ENCODE results near the gene CTTNBP2NL. TPM values are rescaled to one million over a fixed set of nuclear protein-coding genes. Genes with fewer than 3 reads are reported as not detected.
A peak's percentile ranks its signal among the peaks of the same experiment; 100 is the strongest.
"Not testable (repeated sequence)": the region's sequence is repeated elsewhere in the genome, so short reads cannot be mapped to it uniquely, and the experiment has no call there.

CTTNBP2NL gene
- total RNA-seq, 4 donors from 2014 or later = 15.5 to 37.0 (median 24.6) TPM

GRCh38 chr1:112449630-112449983, 53.6 kb downstream of the CTTNBP2NL start:
- no peak for TF ChIP-seq POLR2A (IDR thresholded peaks at IDR 0.05)
- no peak for TF ChIP-seq EP300 (IDR thresholded peaks at IDR 0.05)
- no peak for TF ChIP-seq POLR2AphosphoS5 (IDR thresholded peaks at IDR 0.05)
- TF ChIP-seq CTCF (IDR thresholded peaks at IDR 0.05) = no peak
- Histone ChIP-seq H3K27ac (peak overlapping the region in 2 of 4 donors; percentile 31 to 41), H3K4me3 (no peak overlapping the region), H3K4me1 (peaks cover 8 to 67% (median 9%) of the 10 kb centered on the region in 3 donors), H3K27me3 (no peaks in the 10 kb centered on the region), H3K9me3 (no peaks in the 10 kb centered on the region), H3K36me3 (peaks cover 0 to 16% of the 10 kb centered on the region in 2 donors)
- ATAC-seq = no peak

- no peak for ATAC-seq
- no peaks in the 10 kb centered on the region for H3K9me3 ChIP-seq
- H3K27me3 ChIP-seq = no peaks in the 10 kb centered on the region
- no peak overlapping the region for H3K4me3 ChIP-seq
- peaks cover under 1 to 57% (median 9%) of the 10 kb centered on the region in 3 donors for H3K4me1 ChIP-seq
- TF ChIP-seq EP300 (IDR thresholded peaks at IDR 0.05) = no peak
- TF ChIP-seq CTCF (IDR thresholded peaks at IDR 0.05) = no peak
- TF ChIP-seq POLR2AphosphoS5 (IDR thresholded peaks at IDR 0.05) = no peak
- no peak for TF ChIP-seq POLR2A (IDR thresholded peaks at IDR 0.05)
- H3K27ac ChIP-seq = peak overlapping the region in 1 of 4 donors; percentile 56
- H3K36me3 ChIP-seq = peaks cover 0 to 27% of the 10 kb centered on the region in 2 donors
These were observed 54.8 kb downstream of the CTTNBP2NL start for GRCh38 chr1:112450773-112451172.

GRCh38 chr1:112451301-112451700, 55.3 kb downstream of the CTTNBP2NL start:
- H3K4me3 ChIP-seq, H3K9me3 ChIP-seq, ATAC-seq, H3K27me3 ChIP-seq: not testable (repeated sequence)
- Histone ChIP-seq H3K4me1 (peaks cover 0 to 52% (median 7%) of the 10 kb centered on the region in 3 donors), H3K36me3 (peaks cover 0 to 33% of the 10 kb centered on the region in 2 donors), H3K27ac (peak overlapping the region in 1 of 4 donors; percentile 56)
- 40% methylated on average over 1 of the region's 3 CpGs; no CpG with 5 or more reads in 1 of the 2 donors for WGBS, 2 donors (ENCODE audit: low coverage in 1 of 2)
- peak; percentile 21 for TF ChIP-seq POLR2AphosphoS5 (IDR thresholded peaks at IDR 0.05)

GRCh38 chr1:112453876-112454275, 57.9 kb downstream of the CTTNBP2NL start:
- H3K36me3 ChIP-seq = peaks cover 0 to 56% of the 10 kb centered on the region in 2 donors
- ATAC-seq = no peak
- no peak overlapping the region for H3K27ac ChIP-seq
- H3K4me1 ChIP-seq = peaks cover 0 to 31% (median under 1%) of the 10 kb centered on the region in 3 donors
- H3K4me3 ChIP-seq = no peak overlapping the region
- no peaks in the 10 kb centered on the region for H3K27me3 ChIP-seq
- 83 to 100% methylated on average over 1 of the region's 1 CpG for WGBS, 2 donors (ENCODE audit: low coverage in 1 of 2)
- H3K9me3 ChIP-seq = no peaks in the 10 kb centered on the region
- TF ChIP-seq EP300 (IDR thresholded peaks at IDR 0.05) (no peak), CTCF (IDR thresholded peaks at IDR 0.05) (no peak), POLR2A (IDR thresholded peaks at IDR 0.05) (no peak), POLR2AphosphoS5 (IDR thresholded peaks at IDR 0.05) (no peak)

GRCh38 chr1:112454316-112454715, 58.3 kb downstream of the CTTNBP2NL start:
- H3K9me3 ChIP-seq = no peaks in the 10 kb centered on the region
- H3K27me3 ChIP-seq = no peaks in the 10 kb centered on the region
- TF ChIP-seq POLR2AphosphoS5 (IDR thresholded peaks at IDR 0.05) (no peak), EP300 (IDR thresholded peaks at IDR 0.05) (no peak), CTCF (IDR thresholded peaks at IDR 0.05) (no peak), POLR2A (IDR thresholded peaks at IDR 0.05) (no peak)
- H3K4me3 ChIP-seq = no peak overlapping the region
- 90 to 95% methylated on average over 2 to 3 of the region's 3 CpGs for WGBS, 2 donors (ENCODE audit: low coverage in 1 of 2)
- H3K36me3 ChIP-seq = peaks cover 0 to 55% of the 10 kb centered on the region in 2 donors
- no peak for ATAC-seq
- H3K27ac ChIP-seq = no peak overlapping the region
- peaks cover 0 to 26% (median 0%) of the 10 kb centered on the region in 3 donors for H3K4me1 ChIP-seq

All from gastroesophageal sphincter (tissue), 4 donors.